Activated gamma-delta T cell treated with Interleukin-2 at 50 U/mL for 16 hours (primary cell): Measurements from ENCODE around the gene TPPP3.
"Not testable (repeated sequence)": the region's sequence is repeated elsewhere in the genome, so short reads cannot be mapped to it uniquely, and the experiment has no call there.

Experiments used
- DNase-seq: peaks from one replicate; pipeline ENCODE4 v3.0.0-alpha.2; 2020

TPPP3 gene

DNA sequence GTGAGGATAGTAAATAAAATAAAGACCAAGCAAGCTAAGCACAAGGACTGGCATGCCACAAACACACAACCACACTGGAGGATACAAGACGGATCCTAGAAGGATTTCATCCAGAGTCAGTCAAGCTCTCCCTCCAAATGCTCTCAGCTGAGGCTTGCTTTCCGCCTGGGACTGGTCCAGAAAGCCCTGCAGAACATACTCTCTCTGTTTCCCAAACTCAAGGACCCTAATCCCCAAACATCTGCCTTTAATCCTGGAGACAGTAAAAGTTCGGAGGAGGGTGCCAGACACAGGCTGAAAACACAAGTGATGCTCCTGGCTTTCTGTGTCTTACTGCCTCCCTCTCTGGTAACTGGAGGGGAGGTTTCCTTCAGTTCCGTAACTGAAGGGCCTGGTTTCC is 32.3 kb upstream of the TPPP3 start:
- DNase-seq: no peak

DNA sequence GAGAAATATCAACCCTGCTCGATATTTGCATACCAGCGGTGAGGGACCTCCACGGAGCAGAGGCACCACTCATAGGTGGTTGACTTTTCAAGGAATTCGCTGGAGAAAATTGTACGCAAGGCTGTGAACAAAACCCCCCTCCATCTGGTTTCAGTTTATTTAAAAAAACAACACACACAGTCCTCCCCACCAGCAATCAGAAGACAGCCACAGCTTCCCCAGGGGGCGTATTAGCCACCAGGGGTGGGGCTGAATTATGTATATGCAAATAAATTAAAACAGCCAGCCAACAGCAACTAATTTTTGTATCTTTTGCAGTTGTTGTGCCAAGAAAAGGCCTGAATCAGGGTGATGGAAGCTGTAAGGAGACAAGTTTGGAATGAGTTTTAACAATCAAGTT is 31.8 kb upstream of the TPPP3 start:
- no peak for DNase-seq

DNA sequence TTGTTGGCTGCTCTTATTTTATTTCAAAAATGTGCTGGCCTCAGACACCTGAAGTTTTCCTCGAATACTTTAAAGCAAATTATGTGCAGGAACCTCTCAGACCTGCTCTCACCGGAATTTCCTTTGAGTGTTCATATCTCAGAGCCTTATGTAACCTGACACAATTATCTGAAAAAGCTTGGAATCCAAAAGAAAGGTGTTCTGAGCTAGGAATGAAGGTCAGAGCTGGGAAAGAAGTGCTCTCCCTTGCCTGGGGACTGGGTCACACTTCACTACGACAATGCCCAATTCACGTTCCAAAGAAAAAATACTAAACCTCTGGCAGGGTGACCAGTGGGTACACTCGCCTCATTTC is 30.9 kb upstream of the TPPP3 start:
- DNase-seq: no peak

DNA sequence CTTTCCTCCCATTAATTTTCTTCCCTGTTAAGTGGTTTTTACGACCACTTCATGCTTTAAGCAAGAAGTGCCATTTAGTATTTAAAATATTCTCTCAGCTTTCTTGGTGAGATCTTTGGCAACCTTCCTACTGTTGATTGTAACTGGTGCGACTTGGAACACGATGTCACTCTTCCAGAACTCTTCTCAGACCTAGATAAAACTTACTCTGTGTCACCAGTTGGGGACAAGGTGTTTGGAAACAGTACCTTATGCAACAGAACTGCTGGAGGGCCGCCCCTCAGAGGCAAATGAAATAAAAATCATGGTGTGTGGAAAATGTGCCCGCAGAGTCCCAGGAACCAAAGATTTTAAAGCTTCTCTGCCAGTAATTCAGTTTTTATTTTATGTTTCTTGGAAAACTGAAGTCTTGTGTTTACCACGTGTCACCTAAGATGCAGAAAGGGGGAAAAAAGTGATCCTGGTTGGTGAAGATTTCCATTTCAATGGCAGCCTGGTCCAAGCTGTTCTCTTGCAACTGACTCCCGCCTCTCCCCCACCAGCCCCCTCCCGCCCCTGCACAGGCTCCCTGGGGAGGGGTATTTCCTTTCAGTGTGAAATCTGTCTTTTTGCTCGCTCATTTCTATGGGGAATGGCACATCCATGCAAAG is 30.4 kb upstream of the TPPP3 start:
- DNase-seq: no peak

DNA sequence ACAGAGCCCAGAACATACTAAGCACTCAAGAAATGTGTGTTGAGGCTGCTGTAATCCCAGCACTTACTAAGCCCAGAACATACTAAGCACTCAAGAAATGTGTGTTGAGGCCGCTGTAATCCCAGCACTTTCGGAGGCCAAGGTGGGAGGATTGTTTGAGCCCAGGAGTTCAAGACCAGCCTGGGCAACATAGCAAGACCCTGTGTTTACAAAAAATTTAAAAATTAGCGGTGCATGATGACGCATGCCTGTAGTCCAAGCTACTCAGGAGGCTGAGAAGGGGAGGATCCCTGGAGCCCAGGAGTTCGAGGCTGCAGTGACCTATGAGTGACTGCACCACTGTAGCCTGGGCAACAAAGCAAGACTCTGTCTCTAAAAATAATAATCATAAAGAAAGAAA is 29.7 kb upstream of the TPPP3 start:
- DNase-seq: no peak

DNA sequence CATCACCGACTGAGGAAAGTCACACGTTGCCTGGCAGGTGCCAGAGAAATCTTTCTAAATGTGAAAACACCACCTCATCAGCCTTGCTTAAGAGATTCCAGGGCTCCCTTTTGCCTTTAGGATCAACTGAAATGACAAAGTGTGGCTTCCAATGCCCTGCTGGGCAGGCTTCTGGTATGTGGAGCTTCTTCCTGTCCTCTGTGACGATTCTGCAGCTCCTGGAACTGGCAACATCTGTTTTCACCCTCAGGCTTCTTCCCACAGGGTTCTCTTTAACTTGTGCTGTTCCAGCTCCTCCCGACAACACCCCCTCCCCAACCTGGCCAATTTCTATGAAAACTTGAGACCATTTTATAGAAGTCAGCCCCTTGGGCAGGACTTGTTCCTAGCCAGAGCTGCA is 27.7 kb upstream of the TPPP3 start:
- no peak for DNase-seq

DNA sequence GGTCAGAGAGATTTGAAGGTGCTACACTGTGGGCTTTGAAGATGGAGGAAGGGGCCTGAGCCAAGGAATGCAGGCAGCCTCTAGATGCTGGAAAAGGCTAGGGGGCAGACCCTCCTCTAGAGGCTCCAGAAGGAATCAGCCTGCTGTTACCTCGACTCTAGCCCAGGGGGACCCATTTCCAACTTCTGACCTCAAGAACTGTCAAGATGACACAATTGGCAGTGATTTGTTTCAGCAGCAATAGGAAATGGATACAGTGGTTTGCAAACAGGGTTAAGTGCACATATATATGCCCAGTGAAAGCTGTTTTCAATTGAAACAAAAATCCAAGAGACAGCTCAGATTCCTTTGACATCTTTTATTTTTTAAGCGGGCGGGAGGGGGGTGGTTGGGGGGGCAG is 26.6 kb upstream of the TPPP3 start:
- DNase-seq: no peak

DNA sequence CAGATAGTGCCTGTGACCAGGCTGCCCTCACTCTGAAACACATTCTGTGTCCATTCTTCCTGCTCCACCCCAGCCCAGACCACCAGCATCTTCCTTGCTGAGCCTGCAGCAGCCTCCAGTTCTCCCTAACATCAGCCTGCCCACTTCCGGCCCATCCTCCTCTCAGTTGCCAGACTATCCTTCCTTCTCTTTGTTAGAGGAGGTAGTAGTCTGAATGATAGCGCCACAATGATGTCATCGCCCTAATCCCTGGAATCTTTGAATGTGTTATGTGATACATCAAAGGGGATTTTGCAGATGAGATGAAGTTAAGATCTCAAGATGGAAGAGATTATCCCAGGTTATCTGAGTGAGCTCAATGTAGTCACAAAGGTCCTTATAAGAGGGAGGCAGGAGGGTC is 26.2 kb upstream of the TPPP3 start:
- no peak for DNase-seq

DNA sequence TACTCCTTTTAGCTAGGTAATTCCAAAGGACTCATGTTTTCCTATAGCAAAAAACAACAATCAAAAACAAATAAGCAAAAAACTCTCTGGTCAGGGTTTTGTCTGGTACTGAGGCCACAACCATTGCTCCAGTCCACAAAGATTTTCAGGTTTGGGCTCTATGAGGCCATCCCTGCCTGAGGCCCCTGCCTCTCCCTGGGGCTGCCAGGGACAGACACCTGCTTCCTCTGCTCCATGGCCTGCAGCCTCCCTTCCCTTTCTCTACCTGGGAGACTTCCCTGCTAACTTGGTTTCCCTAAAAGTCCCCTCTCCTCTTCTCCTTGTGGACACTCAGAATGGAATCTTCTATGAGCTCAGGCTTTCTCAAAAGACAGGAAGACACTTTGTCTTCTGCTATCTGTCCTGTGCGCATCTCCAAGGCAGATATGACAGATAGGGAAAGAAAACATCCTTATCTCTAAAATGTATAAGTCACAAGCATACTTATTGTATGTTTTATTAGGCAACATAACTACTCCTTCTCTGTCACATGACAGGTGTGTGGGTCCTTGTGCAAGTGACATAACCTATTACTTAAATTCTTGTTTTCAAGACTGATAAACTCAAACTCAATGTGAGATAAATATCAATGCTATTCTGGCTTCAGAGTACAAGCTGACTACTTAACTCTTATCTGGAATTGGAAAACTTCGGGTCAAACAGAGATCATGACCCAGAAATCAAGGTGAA is 24.2 kb upstream of the TPPP3 start:
- no peak for DNase-seq

DNA sequence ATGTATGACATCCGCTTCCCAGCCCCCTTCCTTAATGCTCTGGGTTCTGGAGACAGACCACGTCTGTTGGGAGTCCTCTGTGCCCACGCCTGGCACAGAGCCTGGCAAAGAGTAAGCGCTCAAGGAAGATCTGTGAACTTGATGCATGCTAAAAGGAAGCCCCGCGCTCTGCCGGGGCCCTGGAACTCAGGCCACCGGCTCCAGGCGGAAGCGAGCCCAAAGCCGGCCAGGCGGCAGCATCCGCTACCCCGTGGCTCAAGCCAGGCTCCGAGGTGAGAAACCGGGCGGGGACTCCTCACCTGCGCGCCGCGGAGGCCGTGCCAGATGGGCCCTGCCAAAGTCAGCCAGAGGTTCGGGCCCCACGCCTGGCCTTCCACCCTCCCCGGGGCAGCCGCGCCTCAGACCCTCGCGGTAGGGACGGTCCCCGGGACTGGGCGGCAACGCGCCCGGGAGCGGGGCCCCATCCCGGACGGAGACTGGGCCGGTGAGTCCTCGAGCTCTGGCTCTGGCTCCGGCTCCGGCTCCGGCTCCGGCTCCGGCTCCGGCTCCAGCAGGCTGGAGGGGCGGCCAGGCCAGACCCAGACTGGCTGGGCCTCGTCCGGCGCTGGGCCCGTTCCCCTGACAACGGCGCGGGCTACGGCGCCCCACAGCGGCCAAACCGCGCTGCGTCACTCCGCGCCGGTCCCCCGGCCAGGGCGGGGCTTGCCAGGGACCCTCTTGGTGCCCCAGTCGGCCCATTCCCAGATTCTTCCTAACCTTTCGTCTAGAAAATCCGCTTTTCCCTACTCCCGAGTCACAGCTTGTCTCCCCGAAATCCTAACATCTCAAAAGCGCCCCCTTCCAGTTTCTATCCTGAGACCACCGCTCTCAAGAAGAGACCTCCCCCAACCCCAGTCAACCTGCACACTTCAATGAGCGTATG is 22.8 kb upstream of the TPPP3 start, which contains the start of gene ZDHHC1:
Gene ZDHHC1 (minus strand): TSS at position 606 of the 922 bp plus-strand sequence. CDS start 8,702 bp downstream, outside the sequence.
- DNase-seq: peak; percentile 32

DNA sequence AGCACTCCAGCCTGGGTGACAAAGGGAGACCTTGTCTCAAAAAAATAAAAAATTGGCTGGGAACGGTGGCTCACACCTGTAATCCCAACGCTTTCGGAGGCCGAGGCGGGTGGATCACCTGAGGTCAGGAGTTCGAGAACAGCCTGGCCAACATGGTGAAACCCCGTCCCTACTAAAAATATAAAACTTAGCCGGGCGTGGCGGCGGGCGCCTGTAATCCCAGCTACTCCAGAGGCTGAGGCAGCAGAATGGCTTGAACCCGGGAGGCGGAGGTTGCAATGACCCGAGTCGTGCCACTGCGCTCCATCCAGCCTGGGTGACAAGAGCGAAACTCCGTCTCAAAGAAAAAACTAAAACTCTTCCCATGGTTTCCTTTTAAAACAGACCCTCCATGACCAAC is 22.1 kb upstream of the TPPP3 start:
- not testable (repeated sequence) for DNase-seq

DNA sequence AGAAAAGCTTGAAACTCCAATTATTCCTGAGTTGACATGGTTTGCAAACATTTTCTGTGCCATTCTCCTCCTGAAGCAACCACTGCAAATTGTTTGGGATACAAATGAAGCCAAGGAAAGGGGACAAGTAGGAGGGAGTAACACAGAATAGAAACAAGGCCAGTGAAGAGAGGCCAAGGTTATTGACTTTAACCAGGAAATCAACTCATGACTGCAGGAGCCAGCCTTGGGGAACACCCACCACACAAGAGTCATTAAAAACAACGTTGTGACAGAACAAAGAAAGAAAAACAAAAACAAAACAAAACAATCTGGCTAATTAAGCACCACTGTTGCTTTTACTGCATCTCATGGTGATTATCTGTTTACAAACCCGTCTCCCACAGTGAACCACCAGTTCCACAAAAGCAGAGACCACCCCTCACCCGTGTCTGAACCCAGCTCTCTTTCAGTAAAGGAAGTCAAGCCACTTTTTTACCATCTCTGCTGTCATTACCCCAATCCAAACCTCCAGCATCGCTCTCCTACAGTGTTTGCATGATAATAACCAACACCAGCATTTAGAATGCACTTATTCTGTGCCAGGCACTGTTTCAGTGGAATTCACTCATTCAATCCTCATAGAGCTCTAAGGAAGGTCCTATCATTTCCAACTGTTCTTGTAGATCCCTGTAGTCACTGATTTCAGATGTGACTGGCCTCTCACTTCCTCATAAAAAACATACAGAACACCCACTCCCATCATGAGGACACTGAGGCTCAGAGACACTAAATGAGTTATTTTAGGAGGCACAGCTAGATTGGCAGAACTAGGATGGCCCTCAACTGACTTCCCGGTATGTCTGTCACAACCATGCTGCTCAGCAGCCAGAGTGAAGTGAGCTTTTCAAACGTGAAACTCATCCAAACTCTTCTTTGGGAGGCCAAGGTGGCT is 20.9 kb upstream of the TPPP3 start:
- DNase-seq: no peak

DNA sequence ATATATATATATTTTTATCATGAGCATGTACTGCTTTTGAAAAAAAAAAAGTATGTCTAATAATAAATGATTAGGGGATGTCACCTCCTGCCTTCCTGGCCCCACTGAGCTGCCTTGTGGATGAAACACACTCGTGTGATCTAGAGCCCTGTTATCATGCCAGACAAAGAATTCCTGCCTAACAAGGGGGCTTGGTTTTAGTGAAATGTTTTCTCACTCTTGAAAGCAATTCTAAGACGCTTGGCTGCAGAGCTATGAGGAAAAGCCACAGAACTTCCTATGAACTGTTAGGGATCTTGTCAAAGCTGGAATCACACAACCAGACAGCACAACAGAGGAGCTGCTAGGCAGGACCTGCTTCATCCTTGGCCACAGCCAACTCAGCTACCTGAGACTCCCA is 19.0 kb upstream of the TPPP3 start:
- no peak for DNase-seq

DNA sequence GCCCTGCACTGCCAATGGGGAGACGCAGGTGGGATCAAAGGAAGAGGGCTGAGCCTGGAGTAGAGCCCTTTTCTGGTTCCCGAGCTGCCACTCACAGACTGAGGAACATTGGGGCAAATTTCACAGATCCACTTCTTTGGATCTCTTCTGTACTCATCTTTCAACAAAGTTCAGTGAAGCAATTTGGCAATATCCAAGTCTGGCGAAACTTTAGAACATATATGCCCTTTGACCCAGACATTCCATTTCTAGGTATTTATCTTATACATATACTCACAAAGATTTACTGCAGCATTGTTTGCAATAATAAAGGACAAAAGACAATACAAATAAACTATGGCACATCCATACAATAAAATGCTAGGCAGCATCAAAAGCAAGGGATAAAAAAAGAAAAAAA is 18.0 kb upstream of the TPPP3 start:
- no peak for DNase-seq

DNA sequence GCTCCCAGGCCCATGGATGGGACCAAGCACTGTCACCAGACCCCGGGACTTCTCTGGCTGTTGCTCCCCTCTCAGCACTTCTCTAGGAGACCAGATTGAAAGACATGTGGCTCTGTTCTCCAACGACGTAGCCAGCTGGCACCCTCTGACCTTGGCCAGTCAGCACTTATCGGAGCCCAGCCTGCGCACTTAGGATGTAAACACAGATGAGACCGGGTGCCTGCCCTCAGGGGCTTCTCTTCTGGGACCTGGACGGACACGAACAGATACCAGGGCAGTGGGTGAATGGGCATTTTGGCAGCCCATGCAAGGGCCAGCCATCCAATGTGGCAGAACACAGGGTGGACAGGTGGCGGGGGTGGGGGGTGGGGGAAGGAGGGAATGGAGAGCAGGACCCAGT is 16.3 kb upstream of the TPPP3 start:
- no peak for DNase-seq

DNA sequence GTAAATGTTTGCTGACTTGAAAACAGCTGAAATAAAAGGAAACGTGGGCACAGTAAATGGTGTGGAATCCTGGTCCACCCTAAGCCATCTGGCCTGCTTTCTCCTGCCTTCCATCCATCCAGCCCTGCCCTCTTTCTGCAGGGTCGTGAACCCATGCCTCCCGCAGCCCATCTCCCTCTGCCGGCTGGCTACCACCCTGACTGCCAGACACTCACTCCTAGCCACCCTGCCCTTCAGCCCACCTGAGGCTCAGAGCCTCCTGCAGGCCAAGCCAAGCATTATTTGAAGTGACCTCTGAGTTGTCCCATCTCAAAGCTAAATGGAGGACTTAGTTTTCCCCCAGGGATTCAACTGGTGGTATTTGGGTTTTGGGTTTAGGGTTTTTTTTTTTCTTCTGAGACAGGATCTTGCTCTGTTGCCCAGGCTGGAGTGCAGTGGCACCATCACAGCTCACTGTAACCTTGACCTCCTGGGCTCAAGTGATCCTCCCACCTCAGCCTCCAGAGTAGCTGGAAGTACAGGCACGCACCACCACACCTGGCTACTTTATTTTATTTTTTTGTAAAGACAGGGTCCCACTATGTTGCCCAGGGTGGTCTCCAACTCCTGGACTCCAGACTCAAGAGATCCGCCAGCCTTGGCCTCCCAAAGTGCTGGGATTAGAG is 14.6 kb upstream of the TPPP3 start:
- no peak for DNase-seq

DNA sequence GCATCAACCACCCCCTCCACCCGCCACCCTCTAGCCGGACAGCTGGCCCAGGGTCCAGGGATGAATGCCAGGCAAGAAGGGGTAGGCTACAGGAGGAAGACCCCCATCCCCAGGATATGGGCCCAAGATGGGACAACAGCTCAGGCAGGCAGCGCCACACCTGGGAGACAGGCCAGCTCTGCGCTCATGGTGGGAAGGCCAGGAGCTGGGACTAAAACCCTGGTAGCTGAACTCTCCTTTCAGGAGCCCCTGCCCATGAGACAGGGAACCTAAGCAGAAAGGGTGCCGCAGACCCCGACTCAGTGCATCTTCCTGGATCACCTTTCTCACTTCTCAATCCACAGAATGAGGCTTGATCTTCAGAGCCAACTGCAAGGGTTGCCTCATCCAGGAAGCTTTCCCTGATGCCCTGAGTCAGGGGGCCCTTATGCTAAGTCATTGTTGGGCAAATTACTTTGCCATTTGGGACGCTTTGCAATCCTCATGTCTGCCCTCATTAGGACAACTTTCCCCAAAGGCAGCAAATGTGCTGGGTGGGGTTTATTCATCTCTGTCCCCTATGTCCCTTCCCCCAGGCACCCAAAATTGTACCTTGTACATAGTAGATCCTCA is 14.0 kb upstream of the TPPP3 start:
- no peak for DNase-seq

DNA sequence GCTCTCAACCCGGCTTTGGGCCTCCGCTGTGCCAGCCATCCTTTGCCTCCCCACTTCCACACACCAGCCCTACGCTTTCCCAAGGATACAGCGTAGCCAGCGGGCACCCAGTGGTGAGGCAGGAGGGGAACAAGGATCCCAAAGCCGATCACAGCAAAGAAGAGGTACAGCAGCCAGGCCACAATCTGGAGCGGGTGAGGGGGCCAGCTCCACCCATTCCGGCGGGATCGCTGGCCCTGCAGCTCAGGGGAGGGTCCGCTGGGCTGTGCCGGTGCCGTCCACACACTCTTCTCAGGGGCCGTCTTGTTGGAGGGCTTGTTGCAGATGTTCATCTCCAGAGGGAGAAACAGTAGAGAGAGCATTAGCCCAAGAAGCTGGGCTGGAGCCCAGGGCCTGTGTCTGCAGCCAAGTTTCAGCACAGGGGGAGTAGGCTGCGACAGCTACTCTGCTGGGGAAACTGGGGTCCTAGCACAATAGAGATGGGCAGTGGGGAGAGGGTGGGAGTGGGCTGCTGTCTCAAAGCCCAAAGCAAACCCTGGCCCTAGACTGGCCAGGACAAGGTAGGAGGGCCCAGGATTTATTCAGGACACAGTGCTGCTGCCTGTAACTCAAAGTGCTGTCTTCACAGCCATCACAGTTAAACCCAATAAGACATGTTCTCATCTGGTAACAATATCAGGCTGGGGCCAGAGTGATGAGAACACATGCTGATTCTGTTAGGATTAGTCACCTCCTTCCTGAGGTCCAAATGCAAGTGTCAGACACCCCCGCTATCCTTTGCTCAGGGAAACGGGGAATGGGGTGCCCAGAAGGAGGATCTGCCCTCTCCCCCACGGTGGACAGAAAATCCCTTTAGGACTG is 13.0 kb upstream of the TPPP3 start:
- DNase-seq: no peak

DNA sequence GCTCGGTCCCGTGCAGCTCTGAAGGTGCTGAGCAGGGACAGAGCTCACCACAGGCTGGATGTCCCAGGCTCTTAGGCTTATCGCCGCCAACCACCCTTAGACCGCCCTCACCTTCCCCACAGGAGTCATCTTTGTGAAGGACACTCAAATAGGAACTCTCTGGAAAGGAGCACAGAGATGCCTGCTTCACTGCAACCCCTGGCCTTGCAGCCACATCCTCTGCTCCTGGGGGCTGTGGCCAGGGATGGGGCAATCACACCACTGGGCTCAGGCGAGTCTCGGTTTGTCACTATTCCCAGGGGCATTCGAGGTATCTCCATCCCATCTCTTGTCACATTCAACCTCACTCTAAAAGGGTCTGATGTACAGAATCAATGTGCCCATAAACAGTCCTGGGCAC is 12.0 kb upstream of the TPPP3 start:
- no peak for DNase-seq

DNA sequence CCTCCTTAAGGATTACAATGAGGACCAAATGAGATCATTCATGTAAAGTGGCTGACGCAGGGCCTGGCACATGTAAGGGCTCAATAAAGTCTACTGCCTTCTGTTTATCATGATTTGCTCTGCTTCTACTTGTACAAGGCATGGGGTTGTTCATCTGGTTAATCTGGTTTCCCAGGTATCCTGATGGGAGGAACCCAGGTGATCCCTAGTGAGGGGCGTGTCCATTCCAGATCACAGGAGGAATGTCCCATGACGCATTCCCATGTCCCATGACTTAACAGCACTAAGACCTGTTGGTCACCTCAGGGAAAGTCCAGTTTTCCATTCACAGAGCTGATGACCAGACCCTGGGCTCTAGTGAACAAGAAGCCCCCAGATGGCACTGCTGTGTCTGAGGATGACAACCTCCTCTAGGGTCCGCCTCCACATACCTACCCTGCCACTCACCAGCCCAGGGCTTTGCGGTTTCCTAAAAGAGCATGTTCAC is 11.5 kb upstream of the TPPP3 start:
- DNase-seq: no peak
